CD4-positive, CD25-positive, alpha-beta regulatory T cell (primary cell): Measurements from ENCODE around the gene ADAMTS15. TPM values are rescaled to one million over a fixed set of nuclear protein-coding genes. Genes with fewer than 3 reads are reported as not detected.
A peak's percentile ranks its signal among the peaks of the same experiment; 100 is the strongest.

Experiments
- ATAC-seq, 2 donors: fragments of 150-1000 bp; cut with Tn5 transposase; one replicate each; pipeline ENCODE4 v1.10.0; 2021; ENCODE audit warnings: low read depth in 2 of 2, moderate number of reproducible peaks in 2 of 2, moderate library complexity in 1 of 2
- DNase-seq, 3 donors: peaks; one replicate each; pipeline versions ENCODE4 v3.0.0 to v3.0.0-alpha.2; 2012 to 2022; ENCODE audit warnings: mixed read lengths in 1 of 3
- H3K27ac ChIP-seq: one replicate; pipeline ENCODE4 v1.7.0; 2013; ENCODE audit warnings: mild to moderate bottlenecking, low read length; ENCODE audit not compliant: insufficient read depth, poor library complexity, severe bottlenecking
- H3K27me3 ChIP-seq: one replicate; pipeline ENCODE4 v1.7.0; 2013; ENCODE audit warnings: low read length; ENCODE audit not compliant: control insufficient read depth, insufficient read depth
- H3K36me3 ChIP-seq: one replicate; pipeline ENCODE4 v1.7.0; 2013; ENCODE audit warnings: mild to moderate bottlenecking, low read length, moderate library complexity; ENCODE audit not compliant: control insufficient read depth, insufficient read depth
- H3K4me1 ChIP-seq: 2 replicates; pipeline ENCODE4 v1.7.0; 2013; ENCODE audit warnings: mild to moderate bottlenecking, low read length; ENCODE audit not compliant: insufficient read depth, control insufficient read depth, poor library complexity, severe bottlenecking
- H3K4me3 ChIP-seq: one replicate; pipeline ENCODE4 v1.7.0; 2013; ENCODE audit warnings: low read depth, mild to moderate bottlenecking, low read length, moderate library complexity
- H3K9me3 ChIP-seq, 2 experiments: 1 replicate in 1 of 2; 2 replicates in 1 of 2; pipeline ENCODE4 v1.7.0; 2013; ENCODE audit warnings: low read length in 2 of 2, mild to moderate bottlenecking in 1 of 2, moderate library complexity in 1 of 2; ENCODE audit not compliant: control insufficient read depth in 2 of 2
- H3K27ac Mint-ChIP-seq, 3 donors: one replicate each; pipeline ENCODE4 v1.8.0; 2020 to 2022; ENCODE audit warnings: mild to moderate bottlenecking in 3 of 3, mixed read lengths in 3 of 3, moderate library complexity in 2 of 3
- H3K27me3 Mint-ChIP-seq: one replicate; pipeline ENCODE4 v1.8.0; 2022; ENCODE audit warnings: mild to moderate bottlenecking, mixed read lengths
- H3K36me3 Mint-ChIP-seq: one replicate; pipeline ENCODE4 v1.8.0; 2020; ENCODE audit warnings: mixed read lengths
- H3K4me1 Mint-ChIP-seq, 4 donors: one replicate each; pipeline ENCODE4 v1.8.0; 2020 to 2022; ENCODE audit warnings: mixed read lengths in 4 of 4, mild to moderate bottlenecking in 1 of 4
- H3K4me3 Mint-ChIP-seq, 4 donors: one replicate each; pipeline ENCODE4 v1.8.0; 2020 to 2022; ENCODE audit warnings: mild to moderate bottlenecking in 4 of 4, mixed read lengths in 4 of 4, moderate library complexity in 3 of 4
- H3K9me3 Mint-ChIP-seq, 7 donors: one replicate each; pipeline ENCODE4 v1.8.0; 2020 to 2022; ENCODE audit warnings: mixed read lengths in 7 of 7, mild to moderate bottlenecking in 3 of 7, moderate library complexity in 2 of 7
- polyA plus RNA-seq, 4 donors: library from polyadenylated mRNA; unstranded; fragments of 300-500 nt; fragmentation: Illumina TruSeq; gene quantifications; one replicate each; pipeline ENCODE4 v1.2.3, GENCODE V29; 2021
- total RNA-seq: library from RNA; stranded (reverse); gene quantifications from one replicate; pipeline ENCODE4 v1.2.3, GENCODE V29; 2022

ADAMTS15 gene
- total and polyA plus RNA-seq, 5 donors from 2014 or later = not detected

GRCh38 chr11:130414107-130415080 lies 34.1 kb upstream of the ADAMTS15 start:
- ATAC-seq = no peak
- no peak overlapping the region for H3K27ac ChIP-seq
- H3K4me3 ChIP-seq = no peak overlapping the region
- no peaks in the 10 kb centered on the region for H3K36me3 ChIP-seq
- Mint-ChIP-seq H3K27me3 (no peaks in the 10 kb centered on the region), H3K4me3 (no peak overlapping the region), H3K36me3 (no peaks in the 10 kb centered on the region), H3K27ac (no peak overlapping the region), H3K9me3 (no peaks in the 10 kb centered on the region), H3K4me1 (no peaks in the 10 kb centered on the region)
- H3K4me1 ChIP-seq = no peaks in the 10 kb centered on the region
- H3K27me3 ChIP-seq = no peaks in the 10 kb centered on the region
- DNase-seq = no peak
- H3K9me3 ChIP-seq = no peaks in the 10 kb centered on the region

- H3K36me3 Mint-ChIP-seq = no peaks in the 10 kb centered on the region
- H3K27me3 ChIP-seq = no peaks in the 10 kb centered on the region
- H3K4me1 Mint-ChIP-seq = no peaks in the 10 kb centered on the region
- H3K4me1 ChIP-seq = no peaks in the 10 kb centered on the region
- peak overlapping the region in 1 of 3 donors; percentile 52 for H3K27ac Mint-ChIP-seq
- no peak overlapping the region for H3K27ac ChIP-seq
- ATAC-seq (no peak), DNase-seq (no peak)
- H3K36me3 ChIP-seq = no peaks in the 10 kb centered on the region
- H3K27me3 Mint-ChIP-seq = peaks cover 3% of the 10 kb centered on the region
- H3K4me3 ChIP-seq = no peak overlapping the region
- H3K4me3 Mint-ChIP-seq = no peak overlapping the region
- H3K9me3 ChIP-seq = no peaks in the 10 kb centered on the region
- no peaks in the 10 kb centered on the region for H3K9me3 Mint-ChIP-seq
Measured at GRCh38 chr11:130415731-130416529, 32.5 kb upstream of the ADAMTS15 start.

- H3K4me1 Mint-ChIP-seq = no peaks in the 10 kb centered on the region
- DNase-seq = no peak
- no peak overlapping the region for H3K27ac Mint-ChIP-seq
- peaks cover 4% of the 10 kb centered on the region for H3K27me3 Mint-ChIP-seq
- Histone ChIP-seq H3K4me3 (no peak overlapping the region), H3K9me3 (no peaks in the 10 kb centered on the region), H3K27ac (no peak overlapping the region), H3K4me1 (no peaks in the 10 kb centered on the region), H3K27me3 (no peaks in the 10 kb centered on the region), H3K36me3 (no peaks in the 10 kb centered on the region)
- no peak overlapping the region for H3K4me3 Mint-ChIP-seq
- ATAC-seq = no peak
- no peaks in the 10 kb centered on the region for H3K9me3 Mint-ChIP-seq
- no peaks in the 10 kb centered on the region for H3K36me3 Mint-ChIP-seq
Measured at GRCh38 chr11:130416530-130416882, 31.9 kb upstream of the ADAMTS15 start.

- no peak for ATAC-seq
- no peaks in the 10 kb centered on the region for H3K9me3 Mint-ChIP-seq
- no peak overlapping the region for H3K4me3 ChIP-seq
- peaks cover 4% of the 10 kb centered on the region for H3K27me3 Mint-ChIP-seq
- H3K9me3 ChIP-seq = no peaks in the 10 kb centered on the region
- H3K27ac ChIP-seq = no peak overlapping the region
- no peak overlapping the region for H3K27ac Mint-ChIP-seq
- no peaks in the 10 kb centered on the region for H3K4me1 ChIP-seq
- DNase-seq = no peak
- no peaks in the 10 kb centered on the region for H3K27me3 ChIP-seq
- no peaks in the 10 kb centered on the region for H3K4me1 Mint-ChIP-seq
- no peak overlapping the region for H3K4me3 Mint-ChIP-seq
- no peaks in the 10 kb centered on the region for H3K36me3 Mint-ChIP-seq
- H3K36me3 ChIP-seq = no peaks in the 10 kb centered on the region
Measured at GRCh38 chr11:130416906-130417305, 31.5 kb upstream of the ADAMTS15 start.

GRCh38 chr11:130418210-130418609 lies 30.2 kb upstream of the ADAMTS15 start:
- Mint-ChIP-seq H3K4me3 (no peak overlapping the region), H3K27me3 (peaks cover 13% of the 10 kb centered on the region), H3K4me1 (no peaks in the 10 kb centered on the region), H3K9me3 (no peaks in the 10 kb centered on the region), H3K27ac (no peak overlapping the region), H3K36me3 (no peaks in the 10 kb centered on the region)
- H3K36me3 ChIP-seq = no peaks in the 10 kb centered on the region
- DNase-seq (no peak), ATAC-seq (no peak)
- no peak overlapping the region for H3K27ac ChIP-seq
- no peaks in the 10 kb centered on the region for H3K27me3 ChIP-seq
- no peaks in the 10 kb centered on the region for H3K9me3 ChIP-seq
- no peak overlapping the region for H3K4me3 ChIP-seq
- no peaks in the 10 kb centered on the region for H3K4me1 ChIP-seq

GRCh38 chr11:130418756-130419155 lies 29.7 kb upstream of the ADAMTS15 start:
- ATAC-seq = no peak
- H3K9me3 Mint-ChIP-seq = no peaks in the 10 kb centered on the region
- H3K27ac Mint-ChIP-seq = no peak overlapping the region
- peaks cover 14% of the 10 kb centered on the region for H3K27me3 Mint-ChIP-seq
- no peaks in the 10 kb centered on the region for H3K36me3 ChIP-seq
- H3K27me3 ChIP-seq = no peaks in the 10 kb centered on the region
- H3K4me1 Mint-ChIP-seq = no peaks in the 10 kb centered on the region
- no peaks in the 10 kb centered on the region for H3K36me3 Mint-ChIP-seq
- H3K9me3 ChIP-seq = no peaks in the 10 kb centered on the region
- no peak overlapping the region for H3K4me3 ChIP-seq
- no peak overlapping the region for H3K4me3 Mint-ChIP-seq
- no peak for DNase-seq
- H3K4me1 ChIP-seq = no peaks in the 10 kb centered on the region
- H3K27ac ChIP-seq = no peak overlapping the region

- ATAC-seq = no peak
- peaks cover 25% of the 10 kb centered on the region for H3K27me3 Mint-ChIP-seq
- no peaks in the 10 kb centered on the region for H3K27me3 ChIP-seq
Measured at GRCh38 chr11:130420478-130421198, 27.8 kb upstream of the ADAMTS15 start.

More at GRCh38 chr11:130420478-130421198, 27.8 kb upstream of the ADAMTS15 start:
- Mint-ChIP-seq H3K9me3 (no peaks in the 10 kb centered on the region), H3K36me3 (no peaks in the 10 kb centered on the region), H3K4me1 (no peaks in the 10 kb centered on the region), H3K4me3 (peak overlapping the region in 1 of 4 donors; percentile 68), H3K27ac (no peak overlapping the region)
- no peak for DNase-seq
- Histone ChIP-seq H3K9me3 (no peaks in the 10 kb centered on the region), H3K27ac (no peak overlapping the region), H3K4me1 (no peaks in the 10 kb centered on the region), H3K36me3 (no peaks in the 10 kb centered on the region), H3K4me3 (no peak overlapping the region)
